Measurements from ENCODE around the gene C11orf68.

DNA sequence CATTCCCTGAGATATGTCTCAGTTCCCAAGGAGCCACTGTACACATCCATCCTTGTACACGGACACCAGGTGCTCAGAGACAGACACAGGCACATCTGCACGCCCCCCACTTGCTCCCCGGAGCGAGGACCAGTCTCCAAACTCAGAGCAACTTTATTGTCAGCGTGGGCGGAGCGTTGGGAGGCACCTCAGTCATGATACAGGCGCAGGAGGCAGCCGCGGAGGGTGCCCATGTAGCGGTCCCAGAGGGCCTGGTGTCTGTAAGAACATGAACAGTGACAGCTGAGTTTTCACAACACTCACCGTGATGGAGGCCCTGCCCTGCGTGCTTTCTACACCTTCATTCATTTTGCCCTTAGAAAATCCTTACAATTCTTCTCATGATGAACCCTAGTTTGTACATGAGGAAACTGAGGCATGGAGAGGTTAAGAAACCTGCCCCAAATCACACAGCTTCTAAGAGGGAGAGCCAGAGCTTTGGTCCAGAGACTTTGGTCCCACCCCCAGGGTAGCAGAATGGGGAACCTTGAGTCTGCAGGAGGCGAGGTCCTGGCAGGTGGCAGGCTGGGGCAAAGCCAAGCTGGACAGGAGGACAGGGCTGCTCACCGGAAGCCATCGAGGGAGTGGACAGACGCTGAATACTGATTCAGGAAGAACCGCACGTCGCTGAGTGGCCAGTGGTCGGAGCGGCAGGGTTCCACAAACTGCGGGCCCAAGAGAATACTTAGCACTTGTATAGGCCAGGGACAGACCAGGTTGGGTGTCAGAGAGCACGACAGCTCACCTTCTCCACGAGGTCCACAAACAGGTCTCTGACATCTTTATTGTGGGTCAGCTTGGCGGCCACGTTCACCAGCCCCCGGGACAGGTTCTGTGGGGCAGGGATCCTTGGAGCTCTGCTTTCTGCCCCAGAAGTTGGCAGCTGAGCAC, 34.8 kb downstream of the C11orf68 start:
- no peak for TF ChIP-seq YY1 (IDR thresholded peaks at IDR 0.05; ENCODE audit: low read depth, low read length)
- no peak for TF ChIP-seq BRCA1 (IDR thresholded peaks at IDR 0.05; ENCODE audit: low read depth, low read length)
- no peak for TF ChIP-seq RXRA (IDR thresholded peaks at IDR 0.05; ENCODE audit: insufficient read depth, low read depth, low read length)
- TF ChIP-seq, protein P1, sequence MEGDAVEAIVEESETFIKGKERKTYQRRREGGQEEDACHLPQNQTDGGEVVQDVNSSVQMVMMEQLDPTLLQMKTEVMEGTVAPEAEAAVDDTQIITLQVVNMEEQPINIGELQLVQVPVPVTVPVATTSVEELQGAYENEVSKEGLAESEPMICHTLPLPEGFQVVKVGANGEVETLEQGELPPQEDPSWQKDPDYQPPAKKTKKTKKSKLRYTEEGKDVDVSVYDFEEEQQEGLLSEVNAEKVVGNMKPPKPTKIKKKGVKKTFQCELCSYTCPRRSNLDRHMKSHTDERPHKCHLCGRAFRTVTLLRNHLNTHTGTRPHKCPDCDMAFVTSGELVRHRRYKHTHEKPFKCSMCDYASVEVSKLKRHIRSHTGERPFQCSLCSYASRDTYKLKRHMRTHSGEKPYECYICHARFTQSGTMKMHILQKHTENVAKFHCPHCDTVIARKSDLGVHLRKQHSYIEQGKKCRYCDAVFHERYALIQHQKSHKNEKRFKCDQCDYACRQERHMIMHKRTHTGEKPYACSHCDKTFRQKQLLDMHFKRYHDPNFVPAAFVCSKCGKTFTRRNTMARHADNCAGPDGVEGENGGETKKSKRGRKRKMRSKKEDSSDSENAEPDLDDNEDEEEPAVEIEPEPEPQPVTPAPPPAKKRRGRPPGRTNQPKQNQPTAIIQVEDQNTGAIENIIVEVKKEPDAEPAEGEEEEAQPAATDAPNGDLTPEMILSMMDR (IDR thresholded peaks at IDR 0.05; ENCODE audit: control extremely low read depth in 1 of 3, insufficient read depth in 1 of 3, low read depth in 1 of 3, low read length in 3 of 3): no peak
- no peak for TF ChIP-seq FOSL1 (IDR thresholded peaks at IDR 0.05; ENCODE audit: insufficient read depth, low read depth, low read length)
- no peak for TF ChIP-seq EZH2 (IDR thresholded peaks at IDR 0.05; ENCODE audit: low read depth, low read length, severe bottlenecking)
- TF ChIP-seq RAD21 (IDR thresholded peaks at IDR 0.05 in 1 of 2, conservative IDR thresholded peaks at IDR 0.05 in 1 of 2; ENCODE audit: low read depth in 2 of 2, low read length in 2 of 2): no peak
- TF ChIP-seq POLR2A (IDR thresholded peaks at IDR 0.05; ENCODE audit: control extremely low read depth in 1 of 2, low read depth in 2 of 2, low read length in 2 of 2): no peak; a peak in 1 of 3 replicates
- no peak for TF ChIP-seq RNF2 (IDR thresholded peaks at IDR 0.05; ENCODE audit: borderline replicate concordance, low read depth, low read length, missing control alignments, poor library complexity, severe bottlenecking)
